ENCODE data around the gene BTBD9.

DNA sequence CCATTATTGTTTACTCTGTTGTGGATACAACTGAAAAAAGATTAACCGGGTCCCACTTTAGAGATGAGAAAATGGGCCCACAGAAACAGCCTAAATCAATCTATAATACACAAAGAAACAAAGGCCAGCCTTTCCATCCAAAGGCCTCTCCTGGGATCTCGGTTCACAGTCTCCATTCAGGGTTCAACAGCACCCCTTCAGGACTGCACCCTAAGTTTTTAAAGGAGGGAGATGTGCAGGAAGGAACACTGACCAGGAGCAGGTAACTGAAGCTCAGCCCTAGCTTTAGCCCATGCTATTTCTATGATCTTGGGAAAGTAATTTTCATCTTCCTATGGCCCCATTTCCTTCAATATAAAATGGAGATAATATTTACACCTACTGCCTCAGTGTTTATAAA lies 147.7 kb downstream of the BTBD9 start:
- TF ChIP-seq SUZ12 (IDR thresholded peaks at IDR 0.05; ENCODE audit: extremely low read depth, insufficient read depth, insufficient read length) (no peak), YY1 (IDR thresholded peaks at IDR 0.05; ENCODE audit: insufficient read depth, insufficient read length) (no peak)

All from NT2/D1 (cell line).